Measurements from ENCODE around the gene LRRN2. TPM values are rescaled to one million over a fixed set of nuclear protein-coding genes. Genes with fewer than 3 reads are reported as not detected.

Gene LRRN2
- total and polyA plus RNA-seq, 9 of the 15 experiments (the other 6 are each of a cell fraction or from before 2014, with no cell fraction given): 0.05 TPM; not detected in 8

GRCh38 chr1:204630132-204630905, 55.2 kb downstream of the LRRN2 start (continued):
- TF ChIP-seq CEBPZ (IDR thresholded peaks at IDR 0.05; ENCODE audit: borderline replicate concordance, low read depth, low read length): no peak
- TF ChIP-seq, protein P1, sequence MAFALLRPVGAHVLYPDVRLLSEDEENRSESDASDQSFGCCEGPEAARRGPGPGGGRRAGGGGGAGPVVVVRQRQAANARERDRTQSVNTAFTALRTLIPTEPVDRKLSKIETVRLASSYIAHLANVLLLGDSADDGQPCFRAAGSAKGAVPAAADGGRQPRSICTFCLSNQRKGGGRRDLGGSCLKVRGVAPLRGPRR (CRISPR knock-in tag; IDR thresholded peaks at IDR 0.05): no peak
- TF ChIP-seq MTA2 (IDR thresholded peaks at IDR 0.05; ENCODE audit: low read depth): peak; percentile 43; the same call in 1 of the 2 replicates
- no peak for TF ChIP-seq SUPT5H (IDR thresholded peaks at IDR 0.05)
- TF ChIP-seq, protein P2, sequence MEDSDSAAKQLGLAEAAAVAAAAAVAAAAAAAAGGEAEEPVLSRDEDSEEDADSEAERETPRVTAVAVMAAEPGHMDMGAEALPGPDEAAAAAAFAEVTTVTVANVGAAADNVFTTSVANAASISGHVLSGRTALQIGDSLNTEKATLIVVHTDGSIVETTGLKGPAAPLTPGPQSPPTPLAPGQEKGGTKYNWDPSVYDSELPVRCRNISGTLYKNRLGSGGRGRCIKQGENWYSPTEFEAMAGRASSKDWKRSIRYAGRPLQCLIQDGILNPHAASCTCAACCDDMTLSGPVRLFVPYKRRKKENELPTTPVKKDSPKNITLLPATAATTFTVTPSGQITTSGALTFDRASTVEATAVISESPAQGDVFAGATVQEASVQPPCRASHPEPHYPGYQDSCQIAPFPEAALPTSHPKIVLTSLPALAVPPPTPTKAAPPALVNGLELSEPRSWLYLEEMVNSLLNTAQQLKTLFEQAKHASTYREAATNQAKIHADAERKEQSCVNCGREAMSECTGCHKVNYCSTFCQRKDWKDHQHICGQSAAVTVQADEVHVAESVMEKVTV (CRISPR knock-in tag; IDR thresholded peaks at IDR 0.05): no peak
- TF ChIP-seq, protein P3, sequence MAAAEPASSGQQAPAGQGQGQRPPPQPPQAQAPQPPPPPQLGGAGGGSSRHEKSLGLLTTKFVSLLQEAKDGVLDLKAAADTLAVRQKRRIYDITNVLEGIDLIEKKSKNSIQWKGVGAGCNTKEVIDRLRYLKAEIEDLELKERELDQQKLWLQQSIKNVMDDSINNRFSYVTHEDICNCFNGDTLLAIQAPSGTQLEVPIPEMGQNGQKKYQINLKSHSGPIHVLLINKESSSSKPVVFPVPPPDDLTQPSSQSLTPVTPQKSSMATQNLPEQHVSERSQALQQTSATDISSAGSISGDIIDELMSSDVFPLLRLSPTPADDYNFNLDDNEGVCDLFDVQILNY (CRISPR knock-in tag; IDR thresholded peaks at IDR 0.05): no peak
- no peak for TF ChIP-seq MIER1 (IDR thresholded peaks at IDR 0.05; ENCODE audit: low read depth)
- no peak for TF ChIP-seq FOXJ3 (CRISPR knock-in tag; IDR thresholded peaks at IDR 0.05)
- TF ChIP-seq SAFB2 (IDR thresholded peaks at IDR 0.05; ENCODE audit: borderline replicate concordance, low read depth, low read length, severe bottlenecking): no peak
- no peak for TF ChIP-seq THRAP3 (IDR thresholded peaks at IDR 0.05; ENCODE audit: borderline replicate concordance)
- no peak for TF ChIP-seq ZNF316 (IDR thresholded peaks at IDR 0.05)
- TF ChIP-seq ETV5 (CRISPR knock-in tag; IDR thresholded peaks at IDR 0.05; ENCODE audit: low read depth): peak; percentile 29; the same call in 1 of the 2 replicates
- no peak for TF ChIP-seq ZNF133 (CRISPR knock-in tag; IDR thresholded peaks at IDR 0.05)
- 0 out of 2 replicates have a peak, but pooled peaks have one; percentile 17 for TF ChIP-seq SMARCC2 (IDR thresholded peaks at IDR 0.05; ENCODE audit: low read depth)
- no peak for TF ChIP-seq ARID2 (IDR thresholded peaks at IDR 0.05)
- TF ChIP-seq, protein P4, sequence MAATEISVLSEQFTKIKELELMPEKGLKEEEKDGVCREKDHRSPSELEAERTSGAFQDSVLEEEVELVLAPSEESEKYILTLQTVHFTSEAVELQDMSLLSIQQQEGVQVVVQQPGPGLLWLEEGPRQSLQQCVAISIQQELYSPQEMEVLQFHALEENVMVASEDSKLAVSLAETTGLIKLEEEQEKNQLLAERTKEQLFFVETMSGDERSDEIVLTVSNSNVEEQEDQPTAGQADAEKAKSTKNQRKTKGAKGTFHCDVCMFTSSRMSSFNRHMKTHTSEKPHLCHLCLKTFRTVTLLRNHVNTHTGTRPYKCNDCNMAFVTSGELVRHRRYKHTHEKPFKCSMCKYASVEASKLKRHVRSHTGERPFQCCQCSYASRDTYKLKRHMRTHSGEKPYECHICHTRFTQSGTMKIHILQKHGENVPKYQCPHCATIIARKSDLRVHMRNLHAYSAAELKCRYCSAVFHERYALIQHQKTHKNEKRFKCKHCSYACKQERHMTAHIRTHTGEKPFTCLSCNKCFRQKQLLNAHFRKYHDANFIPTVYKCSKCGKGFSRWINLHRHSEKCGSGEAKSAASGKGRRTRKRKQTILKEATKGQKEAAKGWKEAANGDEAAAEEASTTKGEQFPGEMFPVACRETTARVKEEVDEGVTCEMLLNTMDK (IDR thresholded peaks at IDR 0.05; ENCODE audit: borderline replicate concordance, insufficient read depth, low read depth, low read length, poor library complexity, severe bottlenecking): no peak
- TF ChIP-seq NCOA6 (IDR thresholded peaks at IDR 0.05): no peak
- no peak for TF ChIP-seq JUNB (CRISPR knock-in tag; conservative IDR thresholded peaks at IDR 0.05)
- no peak for TF ChIP-seq GTF2A2 (tag; IDR thresholded peaks at IDR 0.05)

Data from K562 (cell line).